K562 (cell line): Measurements from ENCODE around the gene FRMD5. TPM values are rescaled to one million over a fixed set of nuclear protein-coding genes. Genes with fewer than 3 reads are reported as not detected.

Experiments
- ATAC-seq: fragments of 200-7000 bp; cut with Tn5 transposase; 3 replicates; pipeline ENCODE4 v1.9.1; 2020; ENCODE audit warnings: moderate library complexity
- BruUV-seq: library from RNA; stranded (reverse); fragments of 400-500 nt; replicated peaks from 2 replicates; lab custom pipeline; 2021; lab: Mats Ljungman, UMichigan
- CTCF ChIA-PET: fragments of 300-600 bp; formaldehyde crosslinking; extraction: SDS; loops from one replicate; lab custom pipeline; 2021; ENCODE audit warnings: low intra/inter-chr PET ratio; lab: Yijun Ruan, JAX
- POLR2A ChIA-PET: fragments of 300-600, 350-650 bp; sonication (Branson Sonifier 250); formaldehyde crosslinking; extraction: SDS; loops from one replicate; lab custom pipeline; 2021; ENCODE audit warnings: antibody characterized with exemption, inconsistent platforms; lab: Yijun Ruan, JAX
- DNase-seq, 4 experiments: peaks; one replicate each; pipeline versions ENCODE4 v3.0.0 to v3.0.0-alpha.2; 2011 to 2018; ENCODE audit warnings: low spot score in 3 of 4, mixed read lengths in 3 of 4; ENCODE audit errors: extremely low read depth in 1 of 4
- FAIRE-seq: peaks from 2 replicates; lab custom pipeline; 2011; peaks lifted over from hg19 to GRCh38; lab: Jason Lieb, UNC
- H2AFZ ChIP-seq: 2 replicates; pipeline ENCODE4 v1.6.0; 2011; ENCODE audit warnings: low read depth, low read length, control low read depth, inconsistent platforms
- H3K27ac ChIP-seq: fragments of 200-600 bp; 3 replicates; pipeline ENCODE4 v1.8.0; 2011; ENCODE audit warnings: low read depth, mild to moderate bottlenecking, control low read depth, inconsistent platforms, low read length, moderate library complexity, mixed read lengths; ENCODE audit errors: extremely low read depth
- H3K27me3 ChIP-seq, 2 experiments: fragments of 300-600 bp in 1 of 2; 2 replicates in 1 of 2; 3 replicates in 1 of 2; pipeline versions ENCODE4 v1.6.0 to v1.8.0; 2011; ENCODE audit warnings: inconsistent platforms in 2 of 2, low read length in 2 of 2, mild to moderate bottlenecking in 1 of 2, mixed read lengths in 1 of 2, moderate library complexity in 1 of 2; ENCODE audit not compliant: control insufficient read depth in 2 of 2, insufficient read depth in 2 of 2
- H3K36me3 ChIP-seq: fragments of 300-600 bp; 3 replicates; pipeline ENCODE4 v1.8.0; 2011; ENCODE audit warnings: mild to moderate bottlenecking, low read length, inconsistent platforms; ENCODE audit not compliant: control insufficient read depth, insufficient read depth
- H3K4me1 ChIP-seq, 2 experiments: fragments of 200-600 bp in 1 of 2; replicated peaks in 1 of 2; 2 replicates in 1 of 2; 3 replicates in 1 of 2; pipeline versions ENCODE4 v1.5.1 to v1.8.0; 2011; ENCODE audit warnings: inconsistent platforms in 2 of 2, low read length in 2 of 2, mild to moderate bottlenecking in 1 of 2, mixed read lengths in 1 of 2, moderate library complexity in 1 of 2; ENCODE audit not compliant: control insufficient read depth in 2 of 2, insufficient read depth in 2 of 2
- H3K4me2 ChIP-seq: 2 replicates; pipeline ENCODE4 v1.6.1; 2011; ENCODE audit warnings: low read length, control low read depth, inconsistent platforms, mixed read lengths; ENCODE audit not compliant: insufficient read depth
- H3K4me3 ChIP-seq: fragments of 200-600 bp; sonication (generic), shearing (Covaris generic); 2 replicates; pipeline ENCODE4 v1.5.1; 2016; ENCODE audit warnings: control low read depth, inconsistent platforms
- H3K79me2 ChIP-seq: fragments of 200-600 bp; 3 replicates; pipeline ENCODE4 v1.8.0; 2011; ENCODE audit warnings: low read length, inconsistent platforms; ENCODE audit not compliant: control insufficient read depth, insufficient read depth
- H3K9ac ChIP-seq, 2 experiments: 2 replicates each; pipeline versions ENCODE4 v1.6.0 to v1.6.1; 2011; ENCODE audit warnings: low read depth in 2 of 2, low read length in 2 of 2, control low read depth in 1 of 2, inconsistent platforms in 1 of 2, mild to moderate bottlenecking in 1 of 2, mixed read lengths in 1 of 2; ENCODE audit not compliant: insufficient read depth in 1 of 2
- H3K9me1 ChIP-seq: one replicate; pipeline ENCODE4 v1.6.0; 2011; ENCODE audit warnings: inconsistent platforms, mild to moderate bottlenecking, low read length, moderate library complexity; ENCODE audit not compliant: control insufficient read depth, insufficient read depth
- H3K9me3 ChIP-seq: replicated peaks from 2 replicates; pipeline ENCODE4 v1.5.1; 2011; ENCODE audit warnings: low read depth, low read length, inconsistent platforms; ENCODE audit not compliant: control insufficient read depth, insufficient read depth
- H4K20me1 ChIP-seq: replicated peaks from 2 replicates; pipeline ENCODE4 v1.6.1; 2011; ENCODE audit warnings: low read length, inconsistent platforms, mixed read lengths; ENCODE audit not compliant: control insufficient read depth, insufficient read depth
- ARHGAP35 ChIP-seq: fragments of 450-650 bp; IDR thresholded peaks from 2 replicates; pipeline ENCODE4 v1.6.1; 2018; ENCODE audit not compliant: partially characterized antibody
- FOXK2 ChIP-seq, 2 experiments: fragments of 450-650 bp; IDR thresholded peaks in 1 of 2; conservative IDR thresholded peaks in 1 of 2; 2 replicates each; pipeline ENCODE4 v1.6.1; 2016; ENCODE audit warnings: low read depth in 2 of 2, mild to moderate bottlenecking in 1 of 2
- HDAC1 ChIP-seq, 2 experiments: fragments of 450-650 bp; IDR thresholded peaks; 2 replicates each; pipeline ENCODE4 v1.6.1; 2016 to 2017; ENCODE audit warnings: inconsistent platforms in 1 of 2, mild to moderate bottlenecking in 1 of 2, moderate library complexity in 1 of 2
- HNRNPL ChIP-seq: fragments of 200-400 bp; formaldehyde crosslinking; IDR thresholded peaks from 2 replicates; pipeline ENCODE4 v1.6.1; 2017; ENCODE audit warnings: low read depth, mild to moderate bottlenecking, low read length
- NUFIP1 ChIP-seq: fragments of 450-650 bp; IDR thresholded peaks from 2 replicates; pipeline ENCODE4 v1.6.1; 2018; ENCODE audit not compliant: partially characterized antibody
- PHF8 ChIP-seq: fragments of 200-600 bp; sonication (generic); IDR thresholded peaks from 2 replicates; pipeline ENCODE4 v1.6.1; 2012; ENCODE audit warnings: mixed run types, mild to moderate bottlenecking, inconsistent platforms, low read length, moderate library complexity, borderline replicate concordance
- TCF3 ChIP-seq: sonication (generic); formaldehyde crosslinking; IDR thresholded peaks from 2 replicates; pipeline ENCODE4 v1.4.0; 2020; ENCODE audit warnings: mild to moderate bottlenecking, missing genetic modification reagents
- ZNF197 ChIP-seq: fragments of 200-800 bp; sonication (Bioruptor generic); IDR thresholded peaks from 2 replicates; pipeline ENCODE4 v1.6.1; 2016; ENCODE audit warnings: low read depth, missing genetic modification characterization, missing compliant biosample characterization
- ZNF436 ChIP-seq: fragments of 250-450, 450-650 bp; sonication (Bioruptor Pico); formaldehyde crosslinking; IDR thresholded peaks from 2 replicates; pipeline ENCODE4 v1.7.0; 2020; ENCODE audit warnings: mild to moderate bottlenecking
- WGBS: fragments of 100-300 bp; shearing (Covaris generic); methylation state at CpG from one replicate; pipeline ENCODE4 v1.1.6; 2016; ENCODE audit warnings: low coverage, mixed read lengths; ENCODE audit not compliant: insufficient coverage; ENCODE audit errors: missing lambda C conversion rate; 5-methylcytosine and 5-hydroxymethylcytosine counted together
- in situ Hi-C: fragments of 300-500 bp; cut with MboI; formaldehyde crosslinking; loops from 4 replicates; pipeline ENCODE4 v1.15.0; 2018; ENCODE audit warnings: inconsistent platforms, mixed read lengths
- intact Hi-C: fragments of 100-400 bp; cut with micrococcal nuclease; formaldehyde crosslinking; loops from 2 replicates; pipeline ENCODE4 v1.14.2; 2022
- polyA plus RNA-seq, 8 experiments: library from polyadenylated mRNA; depleted of rRNA in 4 of 8; stranded (reverse) in 5 of 8; unstranded in 3 of 8; fragments of >200 nt; fragmentation: Nextera tagmentation in 2 of 8; fragmentation: Illumina TruSeq in 1 of 8; extraction: Ambion mirVana in 2 of 8; extraction: Trizol in 1 of 8; gene quantifications; 2 replicates each; pipeline versions ENCODE4 v1.2.1 to v1.2.3, GENCODE V29; 2011 to 2014; ENCODE audit warnings: inconsistent platforms in 1 of 8, missing spikeins in 1 of 8
- total RNA-seq, 7 experiments: library from RNA; depleted of rRNA in 6 of 7; stranded (reverse); fragments of >200 nt in 6 of 7; fragmentation: Illumina TruSeq in 2 of 7; extraction: Trizol in 2 of 7; gene quantifications; 2 replicates each; pipeline versions ENCODE4 v1.2.1 to v1.2.3, GENCODE V29; 2011 to 2021; ENCODE audit warnings: low replicate concordance in 1 of 7
- TF ChIP-seq, protein P1 (sequence below): IDR thresholded peaks from 3 replicates; pipeline ENCODE4 v1.6.1; 2011; ENCODE audit warnings: borderline replicate concordance, mild to moderate bottlenecking, moderate library complexity; ENCODE audit not compliant: insufficient read length; ENCODE audit errors: extremely low read depth
- TF ChIP-seq, protein P2 (sequence below), 3 experiments: IDR thresholded peaks in 2 of 3; conservative IDR thresholded peaks in 1 of 3; 2 replicates each; pipeline ENCODE4 v1.5.1; 2011 to 2012; ENCODE audit warnings: low read length in 3 of 3, mild to moderate bottlenecking in 3 of 3, control low read depth in 2 of 3, improper control_type of control experiment in 1 of 3, inconsistent platforms in 1 of 3, low read depth in 1 of 3, mixed read lengths in 1 of 3, moderate library complexity in 1 of 3; ENCODE audit not compliant: insufficient read depth in 2 of 3
- TF ChIP-seq, protein P3 (sequence below): fragments of 250-450 bp; sonication (Bioruptor Pico); IDR thresholded peaks from 2 replicates; pipeline ENCODE4 v1.4.0; 2020

Gene FRMD5
- total and polyA plus RNA-seq, 9 of the 15 experiments (the other 6 are each of a cell fraction or from before 2014, with no cell fraction given) = 0.13 to 0.38 TPM; not detected in 7

DNA sequence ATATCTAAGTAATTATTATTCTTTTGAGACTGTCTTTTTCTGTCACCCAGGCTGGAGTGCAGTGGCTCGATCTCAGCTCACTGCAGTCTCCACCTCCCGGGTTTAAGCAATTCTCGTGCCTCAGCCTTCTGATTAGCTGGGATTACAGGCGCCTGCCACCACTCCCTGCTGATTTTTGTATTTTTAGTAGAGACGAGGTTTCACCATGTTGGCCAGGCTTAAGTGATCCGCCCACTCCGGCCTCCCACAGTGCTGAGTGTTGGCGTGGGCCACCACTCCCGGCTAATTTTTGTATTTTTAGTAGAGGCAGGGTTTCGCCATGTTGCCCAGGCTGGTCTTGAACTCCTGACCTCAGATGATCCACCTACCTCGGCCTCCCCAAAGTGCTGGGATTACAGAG lies 369.8 kb downstream of the FRMD5 start (continued):
- TF ChIP-seq, protein P1, sequence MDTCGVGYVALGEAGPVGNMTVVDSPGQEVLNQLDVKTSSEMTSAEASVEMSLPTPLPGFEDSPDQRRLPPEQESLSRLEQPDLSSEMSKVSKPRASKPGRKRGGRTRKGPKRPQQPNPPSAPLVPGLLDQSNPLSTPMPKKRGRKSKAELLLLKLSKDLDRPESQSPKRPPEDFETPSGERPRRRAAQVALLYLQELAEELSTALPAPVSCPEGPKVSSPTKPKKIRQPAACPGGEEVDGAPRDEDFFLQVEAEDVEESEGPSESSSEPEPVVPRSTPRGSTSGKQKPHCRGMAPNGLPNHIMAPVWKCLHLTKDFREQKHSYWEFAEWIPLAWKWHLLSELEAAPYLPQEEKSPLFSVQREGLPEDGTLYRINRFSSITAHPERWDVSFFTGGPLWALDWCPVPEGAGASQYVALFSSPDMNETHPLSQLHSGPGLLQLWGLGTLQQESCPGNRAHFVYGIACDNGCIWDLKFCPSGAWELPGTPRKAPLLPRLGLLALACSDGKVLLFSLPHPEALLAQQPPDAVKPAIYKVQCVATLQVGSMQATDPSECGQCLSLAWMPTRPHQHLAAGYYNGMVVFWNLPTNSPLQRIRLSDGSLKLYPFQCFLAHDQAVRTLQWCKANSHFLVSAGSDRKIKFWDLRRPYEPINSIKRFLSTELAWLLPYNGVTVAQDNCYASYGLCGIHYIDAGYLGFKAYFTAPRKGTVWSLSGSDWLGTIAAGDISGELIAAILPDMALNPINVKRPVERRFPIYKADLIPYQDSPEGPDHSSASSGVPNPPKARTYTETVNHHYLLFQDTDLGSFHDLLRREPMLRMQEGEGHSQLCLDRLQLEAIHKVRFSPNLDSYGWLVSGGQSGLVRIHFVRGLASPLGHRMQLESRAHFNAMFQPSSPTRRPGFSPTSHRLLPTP = peak; percentile 17
- peak; percentile 24; the same call in 1 of the 2 replicates for TF ChIP-seq ZNF197 (CRISPR knock-in tag)

DNA sequence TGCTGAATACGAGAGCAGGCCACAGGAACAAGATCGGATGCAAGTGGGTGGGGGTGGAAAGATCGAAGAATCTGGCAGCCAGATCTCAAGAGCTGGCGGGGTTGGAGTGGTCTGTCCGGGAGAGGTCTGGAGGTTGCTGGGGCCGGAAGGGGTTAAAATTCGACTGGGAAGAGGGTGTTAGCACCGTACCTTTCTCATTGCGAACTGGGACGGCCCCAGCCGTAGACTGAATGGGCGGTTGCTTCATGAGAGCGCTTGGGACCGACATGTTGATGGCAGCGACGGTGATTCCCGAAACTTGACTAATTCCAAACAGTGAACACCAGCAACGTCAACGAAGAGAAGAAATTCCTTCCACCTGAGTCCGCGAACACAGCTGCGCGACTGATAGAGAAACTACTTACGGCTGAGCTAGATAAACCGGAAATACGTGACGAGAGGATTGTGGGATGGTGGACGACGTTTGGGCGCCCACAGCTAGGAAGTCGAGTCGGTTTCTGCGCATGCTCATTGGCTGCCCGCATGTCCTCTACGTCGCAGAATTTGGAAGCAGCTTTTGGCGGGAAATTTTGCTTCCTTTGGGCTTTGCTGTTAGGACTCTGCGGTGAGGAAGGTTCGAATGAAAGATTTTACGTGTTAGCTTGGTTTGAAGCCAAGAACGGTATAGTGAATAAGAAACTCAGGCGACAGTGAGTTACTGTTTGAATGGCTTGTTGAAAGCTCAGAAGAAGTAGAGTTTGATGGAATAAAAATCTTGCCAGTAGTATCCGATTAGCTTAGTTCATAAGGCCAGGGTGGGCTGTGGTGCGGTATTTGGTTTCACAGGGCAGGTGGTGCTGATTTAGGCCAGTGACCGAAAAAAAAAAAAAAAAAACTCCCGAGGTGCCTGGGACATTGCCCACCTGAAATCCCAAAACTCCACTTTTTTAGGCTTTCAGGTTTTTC lies 370.5 kb downstream of the FRMD5 start, which contains the start of gene MFAP1:
MFAP1 (minus strand) TSS at position 389 of the 945 bp plus-strand sequence; CDS start at position 268, 121 bp downstream.
- Histone ChIP-seq H3K9me1 (no peaks in the 10 kb centered on the region), H4K20me1 (no peaks in the 10 kb centered on the region), H3K27me3 (no peaks in the 10 kb centered on the region), H3K4me3 (peak within 1 kb of the TSS; percentile 58), H3K4me1 (peaks cover 17 to 27% of the 10 kb centered on the region in 2 experiments; a peak in 4 of 5 replicates), H3K79me2 (peaks cover 84% of the 10 kb centered on the region), H3K9ac (peak within 1 kb of the TSS; percentile 84 to 93), H3K9me3 (no peaks in the 10 kb centered on the region), H3K36me3 (peaks cover 26% of the 10 kb centered on the region; the same call in 2 of the 3 replicates), H3K27ac (peak within 1 kb of the TSS; percentile 88), H2AFZ (peak within 1 kb of the TSS; percentile 81), H3K4me2 (peak within 1 kb of the TSS; percentile 92)
- intact Hi-C loops = no loop called here
- DNase-seq (peak; percentile 92 to 99 (median 94)), ATAC-seq (peak; percentile 79), FAIRE-seq (peak; percentile 100)
- ChIA-PET CTCF (no interaction called here), POLR2A (interaction anchor here (0.7 to 3.0 kb wide), 14 partner anchors 8 to 78 kb away, joined by 3 to 28 read pairs (median 4); partner anchors contain the start of genes HYPK, PDIA3, SERF2 and SERINC4)
- in situ Hi-C loops = no loop called here
- TSS peak; percentile 87 for BruUV-seq
- 2% methylated on average over 45 of the region's 46 CpGs for WGBS
- TF ChIP-seq TCF3 (CRISPR knock-in tag) (peak; percentile 42; the same call in 1 of the 2 replicates), HDAC1 (IDR thresholded peaks at IDR 0.05) (peak in 1 of 2 experiments; percentile 93; a peak in 2 of 4 replicates), HNRNPL (no peak), PHF8 (peak; percentile 78; the same call in 1 of the 2 replicates), FOXK2 (conservative IDR thresholded peaks at IDR 0.05 in 1 of 2, IDR thresholded peaks at IDR 0.05 in 1 of 2; ENCODE audit: low read depth in 2 of 2) (peak; percentile 77 to 89; a peak in 3 of 4 replicates), ARHGAP35 (peak; percentile 13), ZNF436 (CRISPR knock-in tag) (no peak), NUFIP1 (no peak)
- TF ChIP-seq, protein P2, sequence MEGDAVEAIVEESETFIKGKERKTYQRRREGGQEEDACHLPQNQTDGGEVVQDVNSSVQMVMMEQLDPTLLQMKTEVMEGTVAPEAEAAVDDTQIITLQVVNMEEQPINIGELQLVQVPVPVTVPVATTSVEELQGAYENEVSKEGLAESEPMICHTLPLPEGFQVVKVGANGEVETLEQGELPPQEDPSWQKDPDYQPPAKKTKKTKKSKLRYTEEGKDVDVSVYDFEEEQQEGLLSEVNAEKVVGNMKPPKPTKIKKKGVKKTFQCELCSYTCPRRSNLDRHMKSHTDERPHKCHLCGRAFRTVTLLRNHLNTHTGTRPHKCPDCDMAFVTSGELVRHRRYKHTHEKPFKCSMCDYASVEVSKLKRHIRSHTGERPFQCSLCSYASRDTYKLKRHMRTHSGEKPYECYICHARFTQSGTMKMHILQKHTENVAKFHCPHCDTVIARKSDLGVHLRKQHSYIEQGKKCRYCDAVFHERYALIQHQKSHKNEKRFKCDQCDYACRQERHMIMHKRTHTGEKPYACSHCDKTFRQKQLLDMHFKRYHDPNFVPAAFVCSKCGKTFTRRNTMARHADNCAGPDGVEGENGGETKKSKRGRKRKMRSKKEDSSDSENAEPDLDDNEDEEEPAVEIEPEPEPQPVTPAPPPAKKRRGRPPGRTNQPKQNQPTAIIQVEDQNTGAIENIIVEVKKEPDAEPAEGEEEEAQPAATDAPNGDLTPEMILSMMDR (IDR thresholded peaks at IDR 0.05 in 2 of 3, conservative IDR thresholded peaks at IDR 0.05 in 1 of 3; ENCODE audit: insufficient read depth in 2 of 3, low read depth in 1 of 3, low read length in 3 of 3) = no peak
- TF ChIP-seq, protein P3, sequence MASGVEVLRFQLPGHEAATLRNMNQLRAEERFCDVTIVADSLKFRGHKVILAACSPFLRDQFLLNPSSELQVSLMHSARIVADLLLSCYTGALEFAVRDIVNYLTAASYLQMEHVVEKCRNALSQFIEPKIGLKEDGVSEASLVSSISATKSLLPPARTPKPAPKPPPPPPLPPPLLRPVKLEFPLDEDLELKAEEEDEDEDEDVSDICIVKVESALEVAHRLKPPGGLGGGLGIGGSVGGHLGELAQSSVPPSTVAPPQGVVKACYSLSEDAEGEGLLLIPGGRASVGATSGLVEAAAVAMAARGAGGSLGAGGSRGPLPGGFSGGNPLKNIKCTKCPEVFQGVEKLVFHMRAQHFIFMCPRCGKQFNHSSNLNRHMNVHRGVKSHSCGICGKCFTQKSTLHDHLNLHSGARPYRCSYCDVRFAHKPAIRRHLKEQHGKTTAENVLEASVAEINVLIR = peak; percentile 61
